Measurements from ENCODE around the gene BACH2. TPM values are rescaled to one million over a fixed set of nuclear protein-coding genes. Genes with fewer than 3 reads are reported as not detected.

Gene BACH2
- polyA plus RNA-seq, 1 of the 3 experiments (the other 2 are of a cell fraction), result 0.46 TPM

DNA sequence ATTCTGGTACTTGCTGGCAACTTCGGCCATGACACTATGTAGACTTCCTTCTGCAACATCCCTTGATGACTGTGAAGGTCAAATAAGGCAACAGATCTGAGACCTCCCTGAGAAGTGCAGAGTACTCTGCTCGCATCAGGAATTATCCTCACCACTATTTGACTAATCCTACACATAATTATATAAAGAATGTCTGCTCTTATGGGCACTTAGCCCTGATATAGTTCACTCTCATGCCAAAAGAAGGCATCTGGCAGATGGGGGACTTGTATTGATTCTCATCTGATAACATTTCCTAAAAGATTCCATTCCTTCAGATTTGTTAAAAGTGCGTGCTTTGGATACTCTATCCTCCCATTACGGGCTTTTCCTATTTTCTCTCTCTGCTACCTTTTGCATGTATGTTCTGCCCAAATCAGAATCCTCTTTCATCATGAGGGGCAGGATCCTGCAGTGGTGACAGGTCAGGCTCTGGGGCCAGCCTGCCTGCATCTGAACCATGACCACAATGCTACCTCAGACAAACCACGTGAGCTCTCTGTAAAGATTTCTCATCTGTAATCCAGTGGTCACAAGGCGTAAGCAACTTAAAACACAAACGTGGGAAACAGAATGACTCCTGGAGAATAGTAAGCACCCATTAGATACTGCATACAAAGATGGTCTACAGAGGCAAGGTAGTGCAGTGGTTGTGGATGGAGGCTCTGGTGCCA lies 268.4 kb downstream of the BACH2 start:
- WGBS (ENCODE audit: low lambda C conversion rate), result 53% methylated on average over 7 of the region's 7 CpGs
- CTCF ChIA-PET, result interaction anchor here (1.9 kb wide), 1 partner anchor 58 kb away, joined by 5 read pairs; no protein-coding TSS in a partner anchor

More for the DNA sequence above, 268.4 kb downstream of the BACH2 start:
- DNase-seq, result peak; percentile 8
- Histone ChIP-seq H3K79me2 (ENCODE audit: insufficient read depth) (no peaks in the 10 kb centered on the region), H3K9me2 (no peaks in the 10 kb centered on the region), H3K36me3 (replicated peaks in 1 of 2; ENCODE audit: control insufficient read depth in 1 of 2, insufficient read depth in 2 of 2, low read length in 1 of 2) (no peaks in the 10 kb centered on the region), H3K27ac (ENCODE audit: low read depth in 2 of 2, low read length in 1 of 2) (peak overlapping the region in 1 of 2 experiments; percentile 55; a peak in 2 of 4 replicates), H2AFZ (ENCODE audit: low read depth) (no peak overlapping the region), H3F3A (replicated peaks; ENCODE audit: insufficient read depth) (peaks cover 8% of the 10 kb centered on the region), H3K9ac (no peak overlapping the region), H3K4me3 (ENCODE audit: low read depth in 2 of 2, low read length in 1 of 2) (no peak overlapping the region), H3K27me3 (ENCODE audit: insufficient read depth) (no peaks in the 10 kb centered on the region), H3K4me2 (no peak overlapping the region), H3K4me1 (ENCODE audit: control insufficient read depth in 1 of 2, insufficient read depth in 2 of 2, low read depth in 1 of 2, low read length in 1 of 2) (peaks cover 14 to 36% of the 10 kb centered on the region in 2 experiments), H4K20me1 (ENCODE audit: insufficient read depth) (no peaks in the 10 kb centered on the region), H3K9me3 (no peaks in the 10 kb centered on the region)
- POLR2A ChIA-PET, result interaction anchor here (0.5 kb wide), 1 partner anchor 14 kb away, joined by 4 read pairs; no protein-coding TSS in a partner anchor
- TF ChIP-seq, protein P1, sequence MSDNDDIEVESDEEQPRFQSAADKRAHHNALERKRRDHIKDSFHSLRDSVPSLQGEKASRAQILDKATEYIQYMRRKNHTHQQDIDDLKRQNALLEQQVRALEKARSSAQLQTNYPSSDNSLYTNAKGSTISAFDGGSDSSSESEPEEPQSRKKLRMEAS (IDR thresholded peaks at IDR 0.05; ENCODE audit: low read depth), result no peak
- TF ChIP-seq POLR2AphosphoS5 (IDR thresholded peaks at IDR 0.05; ENCODE audit: low read depth, low read length) (peak; percentile 47; the same call in 1 of the 2 replicates), SIN3A (IDR thresholded peaks at IDR 0.05; ENCODE audit: borderline replicate concordance, low read depth, low read length) (no peak), MEF2A (IDR thresholded peaks at IDR 0.05; ENCODE audit: borderline replicate concordance, low read depth) (no peak), NFIC (IDR thresholded peaks at IDR 0.05; ENCODE audit: borderline replicate concordance) (peak; percentile 57), FOXJ3 (CRISPR knock-in tag; IDR thresholded peaks at IDR 0.05) (no peak), FOXM1 (IDR thresholded peaks at IDR 0.05; ENCODE audit: low read depth) (no peak), GABPA (IDR thresholded peaks at IDR 0.05; ENCODE audit: low read depth) (no peak), TAF1 (IDR thresholded peaks at IDR 0.05; ENCODE audit: borderline replicate concordance, low read depth, low read length) (no peak), RAD21 (IDR thresholded peaks at IDR 0.05; ENCODE audit: low read length) (no peak), GATA2 (CRISPR knock-in tag; IDR thresholded peaks at IDR 0.05) (no peak), SMC3 (IDR thresholded peaks at IDR 0.05; ENCODE audit: low read depth, low read length) (no peak), TCF12 (IDR thresholded peaks at IDR 0.05) (peak; percentile 71), CHD2 (IDR thresholded peaks at IDR 0.05; ENCODE audit: low read length, partially characterized antibody) (no peak), ELF1 (IDR thresholded peaks at IDR 0.05) (no peak), JUND (IDR thresholded peaks at IDR 0.05) (peak; percentile 32; the same call in 1 of the 2 replicates), NRF1 (IDR thresholded peaks at IDR 0.05; ENCODE audit: low read depth, low read length) (no peak), EP300 (IDR thresholded peaks at IDR 0.05; ENCODE audit: borderline replicate concordance in 1 of 2, low read depth in 1 of 2, low read length in 1 of 2) (peak in 1 of 2 experiments; percentile 43; a peak in 2 of 4 replicates), TEAD4 (IDR thresholded peaks at IDR 0.05; ENCODE audit: borderline replicate concordance, insufficient read depth) (peak; percentile 47; the same call in 1 of the 2 replicates)
- TF ChIP-seq, protein P2, sequence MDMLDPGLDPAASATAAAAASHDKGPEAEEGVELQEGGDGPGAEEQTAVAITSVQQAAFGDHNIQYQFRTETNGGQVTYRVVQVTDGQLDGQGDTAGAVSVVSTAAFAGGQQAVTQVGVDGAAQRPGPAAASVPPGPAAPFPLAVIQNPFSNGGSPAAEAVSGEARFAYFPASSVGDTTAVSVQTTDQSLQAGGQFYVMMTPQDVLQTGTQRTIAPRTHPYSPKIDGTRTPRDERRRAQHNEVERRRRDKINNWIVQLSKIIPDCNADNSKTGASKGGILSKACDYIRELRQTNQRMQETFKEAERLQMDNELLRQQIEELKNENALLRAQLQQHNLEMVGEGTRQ (IDR thresholded peaks at IDR 0.05; ENCODE audit: borderline replicate concordance, low read depth, low read length), result no peak
- TF ChIP-seq, protein P3, sequence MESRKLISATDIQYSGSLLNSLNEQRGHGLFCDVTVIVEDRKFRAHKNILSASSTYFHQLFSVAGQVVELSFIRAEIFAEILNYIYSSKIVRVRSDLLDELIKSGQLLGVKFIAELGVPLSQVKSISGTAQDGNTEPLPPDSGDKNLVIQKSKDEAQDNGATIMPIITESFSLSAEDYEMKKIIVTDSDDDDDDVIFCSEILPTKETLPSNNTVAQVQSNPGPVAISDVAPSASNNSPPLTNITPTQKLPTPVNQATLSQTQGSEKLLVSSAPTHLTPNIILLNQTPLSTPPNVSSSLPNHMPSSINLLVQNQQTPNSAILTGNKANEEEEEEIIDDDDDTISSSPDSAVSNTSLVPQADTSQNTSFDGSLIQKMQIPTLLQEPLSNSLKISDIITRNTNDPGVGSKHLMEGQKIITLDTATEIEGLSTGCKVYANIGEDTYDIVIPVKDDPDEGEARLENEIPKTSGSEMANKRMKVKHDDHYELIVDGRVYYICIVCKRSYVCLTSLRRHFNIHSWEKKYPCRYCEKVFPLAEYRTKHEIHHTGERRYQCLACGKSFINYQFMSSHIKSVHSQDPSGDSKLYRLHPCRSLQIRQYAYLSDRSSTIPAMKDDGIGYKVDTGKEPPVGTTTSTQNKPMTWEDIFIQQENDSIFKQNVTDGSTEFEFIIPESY (IDR thresholded peaks at IDR 0.05; ENCODE audit: borderline replicate concordance, low read depth), result no peak
- TF ChIP-seq, protein P4, sequence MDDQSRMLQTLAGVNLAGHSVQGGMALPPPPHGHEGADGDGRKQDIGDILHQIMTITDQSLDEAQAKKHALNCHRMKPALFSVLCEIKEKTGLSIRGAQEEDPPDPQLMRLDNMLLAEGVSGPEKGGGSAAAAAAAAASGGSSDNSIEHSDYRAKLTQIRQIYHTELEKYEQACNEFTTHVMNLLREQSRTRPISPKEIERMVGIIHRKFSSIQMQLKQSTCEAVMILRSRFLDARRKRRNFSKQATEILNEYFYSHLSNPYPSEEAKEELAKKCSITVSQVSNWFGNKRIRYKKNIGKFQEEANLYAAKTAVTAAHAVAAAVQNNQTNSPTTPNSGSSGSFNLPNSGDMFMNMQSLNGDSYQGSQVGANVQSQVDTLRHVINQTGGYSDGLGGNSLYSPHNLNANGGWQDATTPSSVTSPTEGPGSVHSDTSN (IDR thresholded peaks at IDR 0.05), result peak; percentile 36; the same call in 1 of the 2 replicates
- TF ChIP-seq, protein P5, sequence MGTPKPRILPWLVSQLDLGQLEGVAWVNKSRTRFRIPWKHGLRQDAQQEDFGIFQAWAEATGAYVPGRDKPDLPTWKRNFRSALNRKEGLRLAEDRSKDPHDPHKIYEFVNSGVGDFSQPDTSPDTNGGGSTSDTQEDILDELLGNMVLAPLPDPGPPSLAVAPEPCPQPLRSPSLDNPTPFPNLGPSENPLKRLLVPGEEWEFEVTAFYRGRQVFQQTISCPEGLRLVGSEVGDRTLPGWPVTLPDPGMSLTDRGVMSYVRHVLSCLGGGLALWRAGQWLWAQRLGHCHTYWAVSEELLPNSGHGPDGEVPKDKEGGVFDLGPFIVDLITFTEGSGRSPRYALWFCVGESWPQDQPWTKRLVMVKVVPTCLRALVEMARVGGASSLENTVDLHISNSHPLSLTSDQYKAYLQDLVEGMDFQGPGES (IDR thresholded peaks at IDR 0.05; ENCODE audit: low read depth, low read length), result no peak

Data from SK-N-SH (cell line).